Cardiac muscle cell (in vitro differentiated cells and primary cell): Measurements from ENCODE around the gene GATA6. TPM values are rescaled to one million over a fixed set of nuclear protein-coding genes. Genes with fewer than 3 reads are reported as not detected.

Source experiments
- DNase-seq, 2 donors: peaks; one replicate each; pipeline versions ENCODE4 v3.0.0 to v3.0.0-alpha.2; 2010 to 2017; ENCODE audit warnings: low read depth in 1 of 2, low spot score in 1 of 2
- H3K27ac ChIP-seq: fragments of 200-600 bp; sonication (generic); 2 replicates; pipeline ENCODE4 v1.5.1; 2016
- H3K27me3 ChIP-seq: fragments of 200-600 bp; sonication (generic); 2 replicates; pipeline ENCODE4 v1.6.0; 2016; ENCODE audit warnings: control low read depth
- H3K36me3 ChIP-seq: fragments of 200-600 bp; sonication (generic); 2 replicates; pipeline ENCODE4 v1.5.1; 2016; ENCODE audit warnings: control low read depth
- H3K4me1 ChIP-seq: fragments of 200-600 bp; sonication (generic); 2 replicates; pipeline ENCODE4 v1.8.1; 2017; ENCODE audit warnings: low read depth, mild to moderate bottlenecking, mixed run types
- H3K4me3 ChIP-seq: fragments of 200-600 bp; sonication (generic); 2 replicates; pipeline ENCODE4 v1.5.1; 2016; ENCODE audit warnings: mild to moderate bottlenecking
- H3K9me3 ChIP-seq: fragments of 200-600 bp; sonication (generic); 2 replicates; pipeline ENCODE4 v1.5.1; 2017; ENCODE audit warnings: low read depth, mild to moderate bottlenecking, control low read depth
- CTCF ChIP-seq: IDR thresholded peaks from 2 replicates; pipeline ENCODE4 v1.5.1; 2012; ENCODE audit warnings: low read depth, mild to moderate bottlenecking, low read length
- polyA plus RNA-seq: library from polyadenylated mRNA; unstranded; fragments of >200 nt; fragmentation: Nextera tagmentation; extraction: Ambion mirVana; gene quantifications from 2 replicates; pipeline ENCODE4 v1.2.1, GENCODE V29; 2016
- total RNA-seq: library from RNA; depleted of rRNA; stranded (reverse); fragments of >200 nt; gene quantifications from 2 replicates; pipeline ENCODE4 v1.2.3, GENCODE V29; 2016

Gene GATA6
- total and polyA plus RNA-seq, 2 experiments from 2014 or later = 104 to 182 TPM

- Histone ChIP-seq H3K4me1 (peaks cover 17% of the 10 kb centered on the region), H3K27me3 (no peaks in the 10 kb centered on the region), H3K9me3 (no peaks in the 10 kb centered on the region), H3K27ac (no peak overlapping the region), H3K4me3 (no peak overlapping the region), H3K36me3 (no peaks in the 10 kb centered on the region)
- DNase-seq = no peak
- TF ChIP-seq CTCF = no peak
These were observed 52.0 kb downstream of the GATA6 start for GRCh38 chr18:22221350-22221749.

- TF ChIP-seq CTCF = no peak
- Histone ChIP-seq H3K4me3 (no peak overlapping the region), H3K4me1 (peaks cover 5% of the 10 kb centered on the region), H3K27me3 (no peaks in the 10 kb centered on the region), H3K27ac (no peak overlapping the region), H3K36me3 (no peaks in the 10 kb centered on the region), H3K9me3 (no peaks in the 10 kb centered on the region)
- peak in 1 of 2 donors; percentile 81 for DNase-seq
These were observed 54.0 kb downstream of the GATA6 start for GRCh38 chr18:22223254-22223964.

- Histone ChIP-seq H3K27ac (no peak overlapping the region), H3K4me3 (no peak overlapping the region), H3K9me3 (no peaks in the 10 kb centered on the region), H3K27me3 (no peaks in the 10 kb centered on the region), H3K36me3 (no peaks in the 10 kb centered on the region), H3K4me1 (peaks cover 5% of the 10 kb centered on the region)
- no peak for DNase-seq
- no peak for TF ChIP-seq CTCF
These were observed 54.6 kb downstream of the GATA6 start for GRCh38 chr18:22223965-22224322.

GRCh38 chr18:22224339-22224738 is 55.0 kb downstream of the GATA6 start:
- DNase-seq = no peak
- Histone ChIP-seq H3K4me3 (no peak overlapping the region), H3K27me3 (no peaks in the 10 kb centered on the region), H3K4me1 (peaks cover 5% of the 10 kb centered on the region), H3K36me3 (no peaks in the 10 kb centered on the region), H3K27ac (no peak overlapping the region), H3K9me3 (no peaks in the 10 kb centered on the region)
- no peak for TF ChIP-seq CTCF

- DNase-seq = no peak
- H3K36me3 ChIP-seq = no peaks in the 10 kb centered on the region
- H3K27me3 ChIP-seq = no peaks in the 10 kb centered on the region
- peaks cover 5% of the 10 kb centered on the region for H3K4me1 ChIP-seq
- no peak overlapping the region for H3K27ac ChIP-seq
- H3K9me3 ChIP-seq = no peaks in the 10 kb centered on the region
- TF ChIP-seq CTCF = no peak
- no peak overlapping the region for H3K4me3 ChIP-seq
These were observed 57.4 kb downstream of the GATA6 start for GRCh38 chr18:22226801-22227200.
